T-helper 2 cell treated with Interferon-gamma antibody and Interleukin-4, amounts not matched to agents 100 ng/mL and 5 ng/mL, for 36 hours (primary cell): Measurements from ENCODE around the gene PERCC1. TPM values are rescaled to one million over a fixed set of nuclear protein-coding genes. Genes with fewer than 3 reads are reported as not detected.
"Not testable (repeated sequence)": the region's sequence is repeated elsewhere in the genome, so short reads cannot be mapped to it uniquely, and the experiment has no call there.

Experiments
- intact Hi-C: fragments of 100-400 bp; cut with micrococcal nuclease; formaldehyde crosslinking; loops from one replicate; pipeline ENCODE4 v1.15.1; 2023
- total RNA-seq: library from RNA; stranded (reverse); gene quantifications from 2 replicates; pipeline ENCODE4 v1.2.3, GENCODE V29; 2022

The PERCC1 gene
- total RNA-seq, 1 donor from 2014 or later, result not detected

DNA sequence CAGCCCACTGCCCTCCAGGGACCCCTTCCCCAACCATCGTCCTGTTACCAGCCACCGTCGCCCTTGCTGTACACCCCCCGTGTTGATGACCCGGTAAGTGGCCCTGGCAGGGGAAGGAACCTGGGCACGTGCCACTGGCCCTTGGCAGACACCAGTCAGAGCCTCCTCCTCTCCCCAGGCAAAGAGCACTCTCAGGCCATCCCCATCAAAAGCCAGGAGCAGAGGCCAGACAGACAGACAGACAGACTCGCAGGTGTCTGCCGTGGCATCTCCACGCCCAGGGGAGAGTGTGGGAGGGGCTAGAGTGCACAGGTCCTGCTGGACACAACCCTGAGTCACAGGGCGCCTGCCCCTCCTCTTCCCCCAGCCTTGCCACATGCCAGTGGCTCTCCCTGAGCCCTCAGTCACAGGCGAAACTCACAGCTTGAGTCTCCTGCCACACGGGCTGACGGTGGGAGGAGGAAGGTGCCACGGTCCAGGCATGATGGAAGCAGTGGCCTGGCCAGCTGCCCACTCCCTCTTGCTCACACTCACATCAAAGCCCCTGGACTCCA is 36.2 kb downstream of the PERCC1 start:
- intact Hi-C loops, result no loop called here

DNA sequence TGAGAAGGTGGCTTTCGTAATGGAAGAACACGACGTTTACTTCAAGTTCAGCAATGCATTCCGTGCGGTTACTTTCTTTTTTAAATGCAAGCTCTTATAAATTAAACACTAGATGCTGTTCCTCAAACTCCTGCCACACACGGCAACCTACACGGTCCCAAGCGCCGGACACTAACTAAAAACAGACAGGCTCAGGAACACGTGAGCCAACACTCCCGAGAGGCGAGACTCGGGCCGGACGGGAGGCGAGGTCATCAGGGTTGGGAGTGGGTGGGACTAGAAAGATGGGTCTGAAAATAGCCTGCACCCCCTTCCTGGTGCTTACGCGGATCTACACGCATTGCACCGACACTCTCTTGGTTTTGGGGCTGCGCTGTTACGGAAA is 37.5 kb downstream of the PERCC1 start:
- intact Hi-C loops, result no loop called here

GRCh38 chr16:1469141-1469540 is 38.3 kb downstream of the PERCC1 start:
- intact Hi-C loops, result not testable (repeated sequence)

DNA sequence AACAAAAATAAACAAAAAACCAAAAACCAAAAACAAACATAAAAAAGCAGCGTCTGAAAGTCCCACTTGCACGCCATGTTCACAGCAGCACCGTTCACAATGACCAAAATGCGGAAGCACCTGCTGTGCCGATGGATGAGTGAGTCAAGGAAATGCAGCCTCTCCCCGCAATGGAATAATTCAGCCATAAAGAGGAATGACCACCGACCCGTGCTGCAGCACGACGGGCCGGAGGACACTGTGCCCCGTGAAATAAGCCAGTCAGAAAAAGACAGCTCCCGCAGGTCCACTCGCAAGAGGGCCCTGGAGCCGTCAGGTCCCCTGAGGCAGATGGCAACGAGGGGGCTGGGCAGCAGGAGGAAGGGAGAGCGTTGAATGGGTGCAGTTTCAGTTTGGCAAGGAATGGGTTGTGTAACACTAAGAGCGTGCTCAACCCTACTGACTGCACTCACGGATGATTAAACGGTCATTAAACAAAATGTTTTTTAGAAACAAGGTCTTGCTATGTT is 38.9 kb downstream of the PERCC1 start:
- intact Hi-C loops, result no loop called here

GRCh38 chr16:1470481-1471251 is 39.8 kb downstream of the PERCC1 start:
- intact Hi-C loops, result no loop called here

GRCh38 chr16:1471569-1472194 is 40.8 kb downstream of the PERCC1 start:
- intact Hi-C loops, result no loop called here

DNA sequence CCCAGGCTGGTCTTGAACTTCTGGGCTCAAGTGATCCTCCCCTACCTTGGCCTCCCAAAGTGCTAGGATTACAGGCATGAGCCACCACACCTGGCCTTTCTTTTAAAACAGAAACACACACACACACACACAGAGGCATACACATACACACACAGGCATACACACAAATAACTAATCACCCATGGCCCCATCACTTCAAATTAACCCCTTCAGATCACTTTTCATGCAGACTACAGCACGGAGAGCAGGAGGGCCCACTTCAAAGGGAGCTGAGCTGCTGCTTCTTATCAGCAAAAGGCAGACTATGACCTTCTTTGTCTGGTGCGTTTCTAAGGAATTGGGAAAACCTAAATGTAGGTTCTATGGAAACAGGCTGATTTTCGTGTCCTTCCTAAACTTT is 42.1 kb downstream of the PERCC1 start:
- intact Hi-C loops, result no loop called here

DNA sequence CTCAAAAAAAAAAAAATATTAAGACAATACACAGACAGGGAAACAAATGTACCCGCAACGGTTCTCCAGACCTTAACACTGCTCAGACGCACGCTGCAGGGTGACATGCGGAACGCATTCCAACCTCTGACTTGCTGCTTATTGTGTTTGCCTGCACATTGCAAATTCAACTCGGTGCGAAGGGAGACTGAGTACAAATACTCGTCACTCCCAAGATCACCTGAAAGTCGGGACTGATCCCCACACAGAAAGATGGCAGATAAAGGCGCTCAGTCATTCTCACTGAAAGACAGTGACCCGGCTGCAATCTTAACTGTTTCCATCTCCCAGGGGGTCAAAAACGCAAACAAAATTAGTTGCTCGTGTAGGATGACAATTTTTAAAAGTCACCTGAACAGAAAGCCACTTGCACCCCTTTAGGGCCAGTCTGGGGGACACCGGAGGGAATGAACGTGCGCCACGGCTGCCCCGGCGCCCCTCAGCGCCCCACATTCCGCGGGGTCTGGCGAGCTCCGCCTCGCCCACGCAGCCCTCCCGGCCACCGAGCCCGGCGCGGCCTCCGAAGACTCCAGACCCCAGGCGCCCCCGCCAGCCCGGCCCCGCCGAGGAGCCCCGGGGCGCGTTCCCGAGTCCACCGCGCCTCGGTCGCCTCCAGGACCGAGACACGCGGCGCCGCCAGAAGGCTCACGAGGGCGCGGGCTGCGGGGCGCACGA is 43.4 kb downstream of the PERCC1 start:
- intact Hi-C loops, result loop anchor here (2.0 kb wide), 2 partner anchors 19 to 53 kb away; partner anchors contain the start of genes TELO2 and UQCC4

GRCh38 chr16:1474796-1475551 is 44.1 kb downstream of the PERCC1 start, which contains the start of gene CLCN7:
Gene CLCN7 (minus strand): TSS chr16:1475028. CDS start chr16:1474974, 54 bp downstream.
- intact Hi-C loops, result loop anchor here (2.0 to 5.0 kb wide), 4 partner anchors 18 to 137 kb away; partner anchors contain the start of genes CRAMP1, IFT140, TELO2 and TMEM204

- intact Hi-C loops, result loop anchor here (2.0 to 5.0 kb wide), 4 partner anchors 17 to 137 kb away; partner anchors contain the start of genes CRAMP1, IFT140, TELO2 and TMEM204
These were observed 44.8 kb downstream of the PERCC1 start for GRCh38 chr16:1475552-1476114.

DNA sequence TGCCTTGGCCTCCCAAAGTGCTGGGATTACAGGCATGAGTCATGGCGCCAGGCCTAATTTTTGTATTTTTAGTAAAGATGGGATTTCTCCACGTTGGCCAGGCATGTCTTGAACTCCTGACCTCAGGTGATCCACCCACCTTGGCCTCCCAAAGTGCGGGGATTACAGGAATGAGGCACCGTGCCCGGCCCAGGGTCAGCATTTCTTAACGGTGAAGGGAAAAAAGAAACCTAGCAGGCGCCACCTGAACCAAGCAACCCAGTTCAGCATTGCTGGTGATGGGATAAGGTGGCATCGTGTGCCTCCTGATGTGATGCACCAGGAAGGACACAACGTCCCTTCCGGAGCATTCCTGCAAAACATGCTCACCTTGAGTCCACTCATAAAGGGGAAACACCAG is 46.2 kb downstream of the PERCC1 start:
- intact Hi-C loops, result loop anchor here (5.0 kb wide), 2 partner anchors 55 to 135 kb away; partner anchors contain the start of genes CRAMP1, IFT140 and TMEM204

DNA sequence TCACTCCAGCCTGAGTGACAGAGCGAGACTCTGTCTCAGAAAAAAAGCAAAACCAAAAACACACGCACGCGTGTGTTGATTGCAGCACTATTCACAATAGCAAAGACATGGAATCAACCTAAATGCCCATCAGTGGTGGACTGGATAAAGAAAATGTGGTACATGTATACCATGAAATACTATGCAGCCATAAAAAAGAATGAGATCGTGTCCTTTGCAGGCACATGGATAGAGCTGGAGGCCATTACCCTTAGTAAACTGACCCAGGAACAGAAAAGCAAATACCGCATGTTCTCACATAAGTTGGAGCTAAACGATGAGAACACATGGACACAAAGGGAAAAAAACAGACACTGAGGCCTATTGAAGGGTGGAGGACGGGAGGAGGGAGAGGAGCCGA is 48.1 kb downstream of the PERCC1 start:
- intact Hi-C loops, result loop anchor here (5.0 kb wide), 2 partner anchors 53 to 133 kb away; partner anchors contain the start of genes CRAMP1, IFT140 and TMEM204

GRCh38 chr16:1481906-1482835 is 51.3 kb downstream of the PERCC1 start:
- intact Hi-C loops, result no loop called here

Other genes with a start within 250 kb of the PERCC1 start
- not detected in 2 replicates for gene TPSG1, start 205.8 kb upstream of the PERCC1 start, total RNA-seq
- gene TPSB2, start 200.9 kb upstream of the PERCC1 start, total RNA-seq, result not detected in 2 replicates
- gene TPSAB1, start 190.4 kb upstream of the PERCC1 start, total RNA-seq, result not detected in 2 replicates
- not detected in 2 replicates for gene TPSD1, start 175.0 kb upstream of the PERCC1 start, total RNA-seq
- 210 and 217 TPM in 2 replicates for gene UBE2I, start 121.4 kb upstream of the PERCC1 start, total RNA-seq
- gene BAIAP3, start 97.4 kb upstream of the PERCC1 start, total RNA-seq, result 0.18 and 0.66 TPM in 2 replicates
- 43.3 and 44.4 TPM in 2 replicates for gene TSR3, start 79.2 kb upstream of the PERCC1 start, total RNA-seq
- 26.0 and 34.6 TPM in 2 replicates for gene GNPTG, start 79.1 kb upstream of the PERCC1 start, total RNA-seq
- 31.2 and 31.7 TPM in 2 replicates for gene UNKL, start 16.4 kb upstream of the PERCC1 start, total RNA-seq
- 14.8 and 16.4 TPM in 2 replicates for gene UQCC4, start 10.3 kb upstream of the PERCC1 start, total RNA-seq
- gene CCDC154, start 13.5 kb downstream of the PERCC1 start, total RNA-seq, result 1.4 and 2.2 TPM in 2 replicates
- gene CLCN7, start 44.0 kb downstream of the PERCC1 start, total RNA-seq, result 51.9 and 53.9 TPM in 2 replicates
- not detected in 2 replicates for gene PTX4, start 57.9 kb downstream of the PERCC1 start, total RNA-seq
- gene TELO2, start 62.3 kb downstream of the PERCC1 start, total RNA-seq, result 61.4 and 61.9 TPM in 2 replicates
- gene TMEM204, start 102.6 kb downstream of the PERCC1 start, total RNA-seq, result 39.4 and 40.3 TPM in 2 replicates
- gene IFT140, start 181.0 kb downstream of the PERCC1 start, total RNA-seq, result 7.4 and 8.3 TPM in 2 replicates
- gene CRAMP1, start 181.3 kb downstream of the PERCC1 start, total RNA-seq, result 26.4 and 29.4 TPM in 2 replicates
- 73.3 and 73.5 TPM in 2 replicates for gene JPT2, start 247.2 kb downstream of the PERCC1 start, total RNA-seq